ENCODE data around the gene ZRANB3.

GRCh38 chr2:135179689-135180088 lies 351.3 kb downstream of the ZRANB3 start:
- TF ChIP-seq CTCF (IDR thresholded peaks at IDR 0.05 in 8 of 11, conservative IDR thresholded peaks at IDR 0.05 in 3 of 11) = no peak
- no peak for TF ChIP-seq POLR2A (IDR thresholded peaks at IDR 0.05)
- no peak for TF ChIP-seq POLR2AphosphoS5 (IDR thresholded peaks at IDR 0.05)

Measured in spleen (tissue), 7 donors.